Glutamatergic neuron (in vitro differentiated cells): ENCODE results near the gene HS2ST1. TPM values are rescaled to one million over a fixed set of nuclear protein-coding genes. Genes with fewer than 3 reads are reported as not detected.
"Not testable (repeated sequence)": the region's sequence is repeated elsewhere in the genome, so short reads cannot be mapped to it uniquely, and the experiment has no call there.

ENCODE experiments used
- DNase-seq: peaks from one replicate; pipeline ENCODE4 v3.0.0; 2022
- H3K27ac Mint-ChIP-seq: one replicate; pipeline ENCODE4 v1.8.0; 2020; ENCODE audit warnings: mild to moderate bottlenecking, mixed read lengths, inconsistent platforms; ENCODE audit not compliant: unreplicated experiment
- H3K27me3 Mint-ChIP-seq: one replicate; pipeline ENCODE4 v1.8.0; 2020; ENCODE audit warnings: mild to moderate bottlenecking, moderate library complexity, mixed read lengths, inconsistent platforms; ENCODE audit not compliant: unreplicated experiment
- H3K36me3 Mint-ChIP-seq: one replicate; pipeline ENCODE4 v1.8.0; 2020; ENCODE audit warnings: mild to moderate bottlenecking, mixed read lengths, inconsistent platforms; ENCODE audit not compliant: unreplicated experiment
- H3K4me1 Mint-ChIP-seq: one replicate; pipeline ENCODE4 v1.8.0; 2020; ENCODE audit warnings: mild to moderate bottlenecking, low read depth, mixed read lengths, inconsistent platforms; ENCODE audit not compliant: unreplicated experiment
- H3K4me3 Mint-ChIP-seq: one replicate; pipeline ENCODE4 v1.8.0; 2020; ENCODE audit warnings: mild to moderate bottlenecking, mixed read lengths, inconsistent platforms; ENCODE audit not compliant: unreplicated experiment
- H3K9me3 Mint-ChIP-seq: one replicate; pipeline ENCODE4 v1.8.0; 2020; ENCODE audit warnings: mild to moderate bottlenecking, moderate library complexity, mixed read lengths, inconsistent platforms; ENCODE audit not compliant: unreplicated experiment
- total RNA-seq: library from RNA; stranded (reverse); fragmentation: NEBNext Ultra II Directional; extraction: Animal tissue kit (Norgen Biotek cat#: 25700); gene quantifications from one replicate; pipeline ENCODE4 v1.2.1, GENCODE V29; 2021; ENCODE audit not compliant: unreplicated experiment
- TF ChIP-seq, protein P1 (sequence below): fragments of 200-600 bp; sonication (generic); IDR thresholded peaks from one replicate; pipeline ENCODE4 v1.5.0; 2021; ENCODE audit not compliant: partially characterized antibody, unreplicated experiment

The HS2ST1 gene
- total RNA-seq, 1 donor from 2014 or later, result 12.9 TPM

GRCh38 chr1:87000460-87000859 is 86.0 kb downstream of the HS2ST1 start:
- Mint-ChIP-seq H3K36me3 (no peaks in the 10 kb centered on the region), H3K4me3 (no peak overlapping the region), H3K4me1 (peaks cover 6% of the 10 kb centered on the region), H3K27ac (no peak overlapping the region), H3K9me3 (peaks cover 3% of the 10 kb centered on the region), H3K27me3 (no peaks in the 10 kb centered on the region)
- DNase-seq, result no peak
- TF ChIP-seq, protein P1, sequence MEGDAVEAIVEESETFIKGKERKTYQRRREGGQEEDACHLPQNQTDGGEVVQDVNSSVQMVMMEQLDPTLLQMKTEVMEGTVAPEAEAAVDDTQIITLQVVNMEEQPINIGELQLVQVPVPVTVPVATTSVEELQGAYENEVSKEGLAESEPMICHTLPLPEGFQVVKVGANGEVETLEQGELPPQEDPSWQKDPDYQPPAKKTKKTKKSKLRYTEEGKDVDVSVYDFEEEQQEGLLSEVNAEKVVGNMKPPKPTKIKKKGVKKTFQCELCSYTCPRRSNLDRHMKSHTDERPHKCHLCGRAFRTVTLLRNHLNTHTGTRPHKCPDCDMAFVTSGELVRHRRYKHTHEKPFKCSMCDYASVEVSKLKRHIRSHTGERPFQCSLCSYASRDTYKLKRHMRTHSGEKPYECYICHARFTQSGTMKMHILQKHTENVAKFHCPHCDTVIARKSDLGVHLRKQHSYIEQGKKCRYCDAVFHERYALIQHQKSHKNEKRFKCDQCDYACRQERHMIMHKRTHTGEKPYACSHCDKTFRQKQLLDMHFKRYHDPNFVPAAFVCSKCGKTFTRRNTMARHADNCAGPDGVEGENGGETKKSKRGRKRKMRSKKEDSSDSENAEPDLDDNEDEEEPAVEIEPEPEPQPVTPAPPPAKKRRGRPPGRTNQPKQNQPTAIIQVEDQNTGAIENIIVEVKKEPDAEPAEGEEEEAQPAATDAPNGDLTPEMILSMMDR, result no peak

GRCh38 chr1:87004857-87005256 is 90.4 kb downstream of the HS2ST1 start:
- Mint-ChIP-seq H3K27ac (no peak overlapping the region), H3K4me3 (no peak overlapping the region), H3K9me3 (peaks cover 3% of the 10 kb centered on the region)

GRCh38 chr1:87007323-87007722 is 92.9 kb downstream of the HS2ST1 start:
- H3K9me3 Mint-ChIP-seq, result peaks cover 8% of the 10 kb centered on the region
- H3K4me3 Mint-ChIP-seq, result no peak overlapping the region
- no peaks in the 10 kb centered on the region for H3K4me1 Mint-ChIP-seq
- H3K27me3 Mint-ChIP-seq, result peaks cover 2% of the 10 kb centered on the region
- peaks cover 3% of the 10 kb centered on the region for H3K36me3 Mint-ChIP-seq
- TF ChIP-seq, protein P1, result no peak
- no peak overlapping the region for H3K27ac Mint-ChIP-seq
- no peak for DNase-seq

More at GRCh38 chr1:87004857-87005256, 90.4 kb downstream of the HS2ST1 start:
- TF ChIP-seq, protein P1, result no peak
- no peak for DNase-seq
- Mint-ChIP-seq H3K27me3 (no peaks in the 10 kb centered on the region), H3K36me3 (no peaks in the 10 kb centered on the region), H3K4me1 (no peaks in the 10 kb centered on the region)

- not testable (repeated sequence) for H3K4me1 Mint-ChIP-seq, H3K4me3 Mint-ChIP-seq, H3K36me3 Mint-ChIP-seq, DNase-seq, H3K27me3 Mint-ChIP-seq, H3K27ac Mint-ChIP-seq, H3K9me3 Mint-ChIP-seq
These were observed 99.0 kb downstream of the HS2ST1 start for GRCh38 chr1:87013385-87013784.

- Mint-ChIP-seq H3K9me3 (peaks cover 1% of the 10 kb centered on the region), H3K27ac (no peak overlapping the region), H3K27me3 (no peaks in the 10 kb centered on the region), H3K36me3 (no peaks in the 10 kb centered on the region), H3K4me3 (no peak overlapping the region), H3K4me1 (no peaks in the 10 kb centered on the region)
- DNase-seq, result no peak
- TF ChIP-seq, protein P1, result no peak
These were observed 103.7 kb downstream of the HS2ST1 start for GRCh38 chr1:87017998-87018672.
